IPS-18c (cell line): Measurements from ENCODE around the gene SYNE2.

Experiments
- H3K4me3 ChIP-seq: 2 replicates; pipeline ENCODE4 v1.7.0; 2013; ENCODE audit warnings: low read depth, mild to moderate bottlenecking, low read length, moderate library complexity; ENCODE audit not compliant: insufficient read depth
- H3K9me3 ChIP-seq: one replicate; pipeline ENCODE4 v1.6.1; 2013; ENCODE audit warnings: mild to moderate bottlenecking, low read length, moderate library complexity; ENCODE audit not compliant: control insufficient read depth, insufficient read depth

The SYNE2 gene

GRCh38 chr14:63896278-63896720 is 43.5 kb downstream of the SYNE2 start:
- H3K9me3 ChIP-seq = no peaks in the 10 kb centered on the region
- H3K4me3 ChIP-seq = no peak overlapping the region

DNA sequence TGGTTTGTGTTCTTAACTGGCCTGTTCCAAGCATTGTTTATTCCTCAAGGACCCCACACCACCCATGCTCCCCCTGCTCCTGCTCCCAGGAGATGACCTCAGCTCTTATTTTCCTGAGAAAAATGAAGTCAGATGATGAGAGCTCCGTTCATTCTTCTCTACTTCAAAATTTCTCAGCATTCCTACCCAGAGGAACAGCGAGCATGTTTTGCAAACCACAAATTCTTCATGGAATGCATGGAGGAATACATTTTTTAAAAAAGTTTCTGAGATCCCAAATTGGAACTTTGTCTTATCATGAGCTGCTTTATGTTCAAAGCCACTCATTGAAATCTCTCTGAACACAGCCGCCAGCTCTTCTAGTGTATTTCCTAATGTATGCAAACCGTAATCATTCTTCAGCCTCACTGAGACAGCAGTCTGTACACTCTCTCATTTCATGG is 44.9 kb downstream of the SYNE2 start:
- no peak overlapping the region for H3K4me3 ChIP-seq

DNA sequence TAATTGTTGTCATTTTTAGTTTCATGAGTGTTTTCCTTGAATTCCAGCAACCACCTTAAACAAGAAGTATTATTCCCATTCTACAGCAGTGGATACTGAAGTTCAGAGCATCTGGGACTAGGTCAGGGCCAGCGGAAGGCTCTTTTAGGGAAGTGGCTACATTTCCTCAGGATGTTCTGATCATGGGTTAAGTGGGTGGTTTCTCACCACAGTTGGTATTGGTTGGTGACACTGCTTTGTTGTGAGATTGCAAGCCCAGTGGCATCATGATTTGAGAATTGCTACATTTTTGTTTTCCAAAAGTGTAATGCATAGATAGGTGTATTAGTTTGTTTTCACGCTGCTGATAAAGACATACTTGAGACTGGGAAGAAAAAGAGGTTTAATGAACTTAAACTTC is 47.1 kb downstream of the SYNE2 start:
- Histone ChIP-seq H3K4me3 (no peak overlapping the region), H3K9me3 (no peaks in the 10 kb centered on the region)

More for the DNA sequence above, 44.9 kb downstream of the SYNE2 start:
- H3K9me3 ChIP-seq = no peaks in the 10 kb centered on the region

DNA sequence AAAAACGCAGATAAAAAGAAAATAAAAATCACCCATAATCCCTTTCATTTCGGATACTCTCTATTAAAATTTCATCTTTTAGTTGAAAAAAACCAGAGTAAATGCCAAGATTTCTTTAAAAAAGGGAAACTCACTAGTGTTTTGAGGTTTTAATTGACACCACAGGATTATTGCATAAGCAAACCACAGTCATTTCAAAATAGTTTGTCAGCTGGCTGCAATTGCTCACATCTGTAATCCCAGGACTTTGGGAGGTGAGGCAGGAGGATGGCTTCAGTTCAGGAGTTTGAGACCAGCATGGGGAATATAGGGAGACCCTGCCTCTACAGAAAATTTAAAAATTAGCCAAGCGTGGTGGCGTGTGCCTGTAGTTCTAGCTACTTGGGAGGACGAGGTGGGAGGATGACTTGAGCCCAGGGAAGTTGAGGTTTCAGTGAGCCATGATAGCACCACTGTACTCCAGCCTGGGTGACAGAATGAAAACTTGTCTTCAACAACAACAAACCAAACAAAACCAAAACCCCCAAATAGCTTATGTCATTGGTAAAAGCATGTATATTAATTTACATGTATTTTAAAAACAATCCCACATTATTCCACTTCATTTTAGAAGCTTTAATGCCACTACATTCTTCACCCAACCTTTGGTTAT is 48.8 kb downstream of the SYNE2 start:
- Histone ChIP-seq H3K4me3 (no peak overlapping the region), H3K9me3 (no peaks in the 10 kb centered on the region)

DNA sequence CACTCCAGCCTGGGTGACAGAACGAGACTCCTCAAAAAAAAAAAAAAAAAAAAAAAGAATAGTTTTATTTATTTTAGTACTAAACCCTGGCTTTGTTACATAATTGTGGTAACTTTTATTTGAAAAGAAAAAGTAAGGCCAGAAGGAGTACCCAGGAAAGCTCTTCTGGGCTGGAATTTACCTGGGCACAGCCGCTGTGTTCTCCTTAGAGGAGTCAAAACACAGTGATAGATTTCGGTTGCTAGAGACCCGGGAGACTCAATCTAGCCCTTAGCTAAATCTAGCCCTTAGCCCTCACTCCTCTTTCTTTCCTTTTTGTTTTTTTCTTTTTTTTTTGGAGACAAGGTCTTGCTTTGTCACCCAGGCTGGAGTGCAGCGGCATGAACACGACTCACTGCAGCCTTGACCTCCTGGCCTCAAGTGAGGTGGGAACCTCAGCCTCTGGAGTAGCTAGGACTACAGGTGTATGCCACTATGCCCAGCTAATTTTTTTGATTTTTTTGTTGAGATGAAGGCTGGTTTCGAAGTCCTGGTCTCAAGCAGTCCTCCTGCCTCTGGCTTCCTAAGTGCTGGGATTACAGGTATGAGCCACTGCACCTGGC is 49.7 kb downstream of the SYNE2 start:
- no peaks in the 10 kb centered on the region for H3K9me3 ChIP-seq
- no peak overlapping the region for H3K4me3 ChIP-seq

DNA sequence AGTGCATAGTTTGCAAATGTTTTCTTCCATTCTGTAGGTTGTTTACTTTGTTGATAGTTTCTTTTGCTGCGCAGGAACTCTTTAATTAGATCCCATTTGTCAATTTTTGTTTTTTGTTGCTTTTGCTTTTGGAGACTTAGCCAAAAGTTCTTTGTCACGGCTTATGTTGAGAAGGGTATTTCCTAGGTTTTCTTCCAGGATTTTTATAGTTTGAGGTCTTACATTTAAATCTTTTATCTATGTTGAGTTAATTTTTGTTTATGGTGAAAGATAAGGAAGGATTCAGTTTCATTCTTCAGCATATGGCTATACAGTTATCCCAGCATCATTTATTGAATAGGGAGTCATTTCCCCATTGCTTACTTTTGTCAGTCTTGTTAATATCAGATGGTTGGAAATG is 51.9 kb downstream of the SYNE2 start:
- H3K9me3 ChIP-seq = no peaks in the 10 kb centered on the region
- H3K4me3 ChIP-seq = no peak overlapping the region

DNA sequence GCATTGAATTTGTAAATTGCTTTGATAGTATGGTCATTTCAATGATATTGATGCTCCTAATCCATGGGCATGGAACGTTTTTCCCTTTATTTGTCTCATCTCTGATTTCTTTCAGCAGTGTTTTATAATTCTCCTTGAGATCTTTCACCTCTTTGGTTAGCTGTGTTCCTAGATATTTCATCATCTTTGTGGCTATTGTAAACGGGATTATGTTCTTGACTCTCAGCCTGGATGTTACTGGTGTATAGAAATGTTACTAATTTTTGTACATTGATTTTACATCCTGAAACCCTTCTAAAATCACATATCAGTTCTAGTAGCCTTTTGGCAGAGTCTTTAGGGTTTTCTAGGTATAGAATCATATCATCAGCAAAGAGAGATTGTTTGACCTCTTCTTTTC is 52.6 kb downstream of the SYNE2 start:
- Histone ChIP-seq H3K4me3 (no peak overlapping the region), H3K9me3 (no peaks in the 10 kb centered on the region)

DNA sequence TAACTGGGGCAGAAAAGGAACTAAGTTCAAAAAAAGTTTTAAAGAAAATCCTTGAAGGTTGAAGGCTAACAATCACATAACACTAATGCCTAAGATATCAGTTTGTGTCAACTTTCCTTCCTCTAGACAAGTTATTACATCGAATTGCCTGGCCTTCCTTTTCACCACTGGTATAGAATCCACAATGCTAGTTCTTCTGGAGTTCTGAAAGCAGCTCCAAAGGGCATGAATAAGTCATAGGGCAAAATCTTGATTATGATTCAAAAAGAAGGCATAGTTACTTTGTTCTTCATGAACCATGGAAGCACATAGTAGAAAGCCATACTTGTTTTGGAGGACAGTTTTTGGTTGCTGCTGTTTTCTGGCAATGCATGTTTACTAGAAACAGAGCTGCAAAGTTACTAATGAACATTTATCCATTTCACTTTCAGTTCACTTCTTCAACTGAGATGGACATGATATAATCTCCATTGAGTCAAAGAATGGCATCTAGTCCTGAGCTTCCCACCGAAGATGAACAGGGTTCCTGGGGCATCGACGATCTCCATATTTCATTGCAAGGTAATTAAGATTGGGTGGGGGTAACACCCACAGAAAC is 56.0 kb downstream of the SYNE2 start:
- no peak overlapping the region for H3K4me3 ChIP-seq

DNA sequence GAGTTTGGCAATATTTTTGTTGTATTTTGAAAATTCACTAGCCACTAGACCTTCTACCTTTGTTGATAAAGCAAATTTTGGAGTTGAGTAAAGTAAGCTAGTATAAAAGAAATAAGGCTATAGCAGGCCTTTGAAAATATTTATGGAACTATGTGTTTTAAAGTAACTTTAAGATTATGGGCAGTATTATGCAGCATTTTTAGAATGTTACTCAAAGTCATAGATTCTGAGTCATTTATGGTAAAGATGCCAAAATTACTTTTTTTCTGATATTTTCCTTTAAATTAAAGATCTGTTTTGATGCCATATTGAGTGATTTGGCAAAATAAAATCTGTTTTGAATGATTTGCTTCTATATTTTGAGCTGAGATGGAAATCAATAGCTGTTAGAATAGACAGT is 57.2 kb downstream of the SYNE2 start:
- Histone ChIP-seq H3K4me3 (no peak overlapping the region), H3K9me3 (no peaks in the 10 kb centered on the region)

More for the DNA sequence above, 56.0 kb downstream of the SYNE2 start:
- H3K9me3 ChIP-seq = no peaks in the 10 kb centered on the region

DNA sequence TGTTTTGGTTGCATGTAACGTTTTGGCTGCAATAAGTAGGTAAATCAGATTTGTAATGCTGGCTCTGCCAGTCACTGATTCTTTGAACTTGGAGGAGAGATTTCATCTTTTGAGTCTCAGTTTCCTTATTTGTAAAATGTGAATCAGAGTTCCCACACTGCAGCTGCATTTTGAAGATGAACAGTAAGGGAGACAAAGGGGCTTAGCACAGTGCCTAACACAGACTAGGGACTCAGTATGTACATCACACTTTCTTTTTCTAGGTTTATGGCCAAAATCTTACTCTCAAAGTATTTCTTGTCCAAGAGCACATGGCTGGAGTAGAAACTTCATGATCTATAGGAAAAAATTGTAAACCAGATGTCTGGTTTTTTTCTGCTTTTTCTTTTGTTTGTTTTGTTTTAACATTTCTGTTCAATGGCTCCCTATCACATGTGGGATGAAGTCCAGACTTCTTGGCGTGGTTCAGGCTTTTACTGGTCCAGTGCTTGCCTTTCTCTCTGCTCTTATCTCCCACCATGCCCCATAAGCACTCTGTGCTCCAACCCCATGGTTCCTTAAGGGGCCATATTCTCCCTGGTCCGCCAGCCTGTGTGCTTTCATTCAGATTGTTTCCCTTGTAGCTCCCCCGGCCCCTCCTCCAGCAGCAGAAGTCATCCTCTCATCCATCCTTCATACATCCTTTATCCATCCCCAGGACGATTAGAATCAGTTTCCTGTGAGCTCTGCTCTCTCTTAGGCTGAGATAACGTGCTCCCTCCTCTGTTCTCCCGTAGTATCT is 58.0 kb downstream of the SYNE2 start:
- H3K9me3 ChIP-seq = no peaks in the 10 kb centered on the region
- H3K4me3 ChIP-seq = peak overlapping the region; percentile 9; the same call in 1 of the 2 replicates

- H3K4me3 ChIP-seq = no peak overlapping the region
- H3K9me3 ChIP-seq = no peaks in the 10 kb centered on the region
Observed at GRCh38 chr14:63911404-63911803, 58.6 kb downstream of the SYNE2 start.

DNA sequence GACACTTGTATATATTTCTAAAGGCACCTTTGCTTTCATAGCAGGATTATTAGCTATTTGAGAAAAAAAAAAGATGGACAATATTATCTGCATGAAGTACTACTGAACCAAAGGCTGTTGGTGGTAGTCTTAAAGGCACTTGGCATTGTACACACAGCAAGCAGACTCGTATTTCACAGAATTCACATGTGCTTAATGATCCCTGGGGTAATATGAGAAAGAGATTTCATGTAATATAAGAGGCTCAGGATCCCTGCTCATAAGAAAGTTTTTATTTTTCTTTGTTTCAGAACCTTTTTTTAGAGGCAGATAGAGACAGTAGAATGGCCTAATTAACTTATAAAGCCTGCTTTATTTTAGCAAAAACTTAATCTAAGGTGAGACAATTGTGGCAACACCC is 59.5 kb downstream of the SYNE2 start:
- no peak overlapping the region for H3K4me3 ChIP-seq
- H3K9me3 ChIP-seq = no peaks in the 10 kb centered on the region

DNA sequence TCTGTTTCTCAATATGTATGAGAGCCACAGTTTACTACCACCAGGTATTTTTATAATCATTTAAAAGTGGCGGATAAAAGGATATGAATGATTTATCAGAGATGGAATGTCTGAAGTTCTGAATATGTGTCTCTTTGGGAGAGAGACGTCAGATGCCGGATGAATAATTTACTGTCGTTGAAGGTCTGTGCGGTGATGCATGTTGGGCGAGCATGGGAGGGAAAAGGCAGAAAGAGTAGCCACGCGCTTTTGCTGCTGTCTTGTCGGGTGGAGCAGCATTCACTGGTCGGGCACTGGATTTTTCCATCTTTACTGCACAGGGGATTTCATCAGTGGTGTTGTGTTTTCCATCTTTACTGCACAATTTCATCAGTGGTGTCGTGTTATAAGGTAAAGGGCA is 65.6 kb downstream of the SYNE2 start:
- no peaks in the 10 kb centered on the region for H3K9me3 ChIP-seq
- H3K4me3 ChIP-seq = no peak overlapping the region

DNA sequence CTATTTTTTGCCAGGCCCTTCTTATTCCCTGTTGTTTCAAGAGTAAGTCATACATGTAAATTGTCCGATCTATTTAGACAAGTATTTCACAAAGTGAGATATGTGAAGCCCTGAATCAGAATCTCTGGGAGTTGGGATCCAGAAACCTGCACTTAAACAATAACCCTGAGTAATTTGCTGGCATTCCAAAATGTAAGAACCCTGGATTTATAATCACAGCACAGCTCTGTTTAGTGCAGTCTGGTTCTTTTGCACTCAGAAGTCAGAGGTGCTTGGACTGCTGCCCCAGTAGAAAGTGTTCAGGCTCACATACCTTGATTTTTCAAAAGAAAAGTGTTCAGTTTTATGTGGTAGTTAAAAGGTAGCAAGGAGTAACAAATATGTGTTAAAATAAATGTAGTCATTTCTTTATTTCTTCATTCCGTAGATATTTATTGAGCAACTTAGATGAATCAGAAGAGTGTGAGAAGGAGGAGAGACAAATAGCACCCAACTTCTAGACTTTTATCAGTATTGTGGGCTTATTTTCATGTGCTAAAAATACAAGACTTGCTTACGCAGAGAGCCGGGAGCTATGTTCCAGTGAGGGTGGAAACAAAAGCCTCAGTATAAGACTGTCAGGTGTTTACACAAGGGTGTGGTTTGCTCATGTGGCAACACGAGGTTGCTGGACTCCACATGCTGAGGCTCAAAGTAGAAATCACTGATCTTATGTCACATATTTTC is 70.1 kb downstream of the SYNE2 start:
- Histone ChIP-seq H3K9me3 (no peaks in the 10 kb centered on the region), H3K4me3 (no peak overlapping the region)

GRCh38 chr14:63923422-63923752 is 70.6 kb downstream of the SYNE2 start:
- Histone ChIP-seq H3K4me3 (no peak overlapping the region), H3K9me3 (no peaks in the 10 kb centered on the region)

DNA sequence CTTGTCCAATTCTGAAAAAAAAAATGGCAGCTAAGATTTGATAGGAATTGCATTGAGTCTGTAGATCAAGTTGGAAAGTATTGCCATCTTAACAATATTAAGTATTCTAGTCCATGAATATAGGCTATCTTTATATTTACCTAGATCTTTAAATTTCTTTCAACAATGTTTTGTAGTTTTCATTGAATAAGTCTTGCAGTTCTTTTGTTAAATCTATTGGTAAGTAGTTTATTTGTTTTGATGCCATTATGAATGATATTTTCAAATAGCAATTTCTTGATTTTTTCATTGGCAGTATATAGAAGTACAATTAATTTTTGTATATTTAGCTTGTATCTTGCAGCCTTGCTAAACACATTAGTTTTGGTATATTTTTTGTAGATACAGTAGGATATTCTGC is 71.6 kb downstream of the SYNE2 start:
- Histone ChIP-seq H3K9me3 (no peaks in the 10 kb centered on the region), H3K4me3 (no peak overlapping the region)

GRCh38 chr14:63926641-63927040 is 73.8 kb downstream of the SYNE2 start:
- Histone ChIP-seq H3K4me3 (no peak overlapping the region), H3K9me3 (no peaks in the 10 kb centered on the region)
